ENCODE data around the gene DAW1. TPM values are rescaled to one million over a fixed set of nuclear protein-coding genes. Genes with fewer than 3 reads are reported as not detected.
"Not testable (repeated sequence)": the region's sequence is repeated elsewhere in the genome, so short reads cannot be mapped to it uniquely, and the experiment has no call there.

The DAW1 gene
- total RNA-seq, 4 donors from 2014 or later = 0.30 to 0.59 TPM; not detected in 2

DNA sequence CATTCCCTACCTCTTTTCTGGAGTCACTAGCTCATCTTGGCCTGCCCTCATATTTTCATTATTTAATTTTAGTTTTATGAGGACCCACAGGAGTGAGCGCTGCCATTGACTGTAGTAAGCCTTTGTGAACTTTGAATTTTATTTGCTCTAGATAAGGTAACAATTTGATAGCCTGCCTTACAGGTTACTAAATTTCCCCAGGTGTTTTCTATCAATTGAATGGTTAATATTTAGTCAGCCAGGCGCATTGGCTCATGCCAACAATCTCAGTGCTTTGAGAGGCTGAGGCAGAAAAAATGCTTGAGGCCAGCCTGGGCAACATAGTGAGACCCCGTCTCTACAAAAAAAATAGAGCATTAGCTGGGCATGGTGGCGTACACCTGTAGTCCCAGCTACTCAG is 50.2 kb downstream of the DAW1 start:
- WGBS, 2 donors = 84 to 93% methylated on average over 4 of the region's 4 CpGs
- H3K4me1 ChIP-seq = no peaks in the 10 kb centered on the region
- DNase-seq (ENCODE audit: low spot score in 2 of 2) = no peak
- no peaks in the 10 kb centered on the region for H3K36me3 ChIP-seq
- H3K4me3 ChIP-seq = no peak overlapping the region
- H3K27ac ChIP-seq = no peak overlapping the region
- no peaks in the 10 kb centered on the region for H3K9me3 ChIP-seq
- H3K27me3 ChIP-seq = no peaks in the 10 kb centered on the region
- TF ChIP-seq EP300 (IDR thresholded peaks at IDR 0.05) (no peak), POLR2A (IDR thresholded peaks at IDR 0.05) (no peak), CTCF (IDR thresholded peaks at IDR 0.05) (no peak)

- no peaks in the 10 kb centered on the region for H3K27me3 ChIP-seq
- WGBS, 2 donors = 73 to 77% methylated on average over 6 of the region's 6 CpGs
- no peak overlapping the region for H3K4me3 ChIP-seq
- H3K9me3 ChIP-seq = peaks cover 0 to 10% (median 0%) of the 10 kb centered on the region in 4 donors
- DNase-seq (ENCODE audit: low spot score in 2 of 2) = no peak
- TF ChIP-seq EP300 (IDR thresholded peaks at IDR 0.05) (no peak), CTCF (IDR thresholded peaks at IDR 0.05) (no peak), POLR2A (IDR thresholded peaks at IDR 0.05) (no peak)
- H3K36me3 ChIP-seq = no peaks in the 10 kb centered on the region
- H3K4me1 ChIP-seq = no peaks in the 10 kb centered on the region
- no peak overlapping the region for H3K27ac ChIP-seq
These were observed 60.6 kb downstream of the DAW1 start for GRCh38 chr2:227932001-227932400.

- Histone ChIP-seq H3K9me3 (peaks cover 0 to 10% (median 0%) of the 10 kb centered on the region in 4 donors), H3K27me3 (no peaks in the 10 kb centered on the region), H3K4me1 (no peaks in the 10 kb centered on the region), H3K27ac (no peak overlapping the region), H3K4me3 (no peak overlapping the region), H3K36me3 (no peaks in the 10 kb centered on the region)
- no peak for DNase-seq (ENCODE audit: low spot score in 2 of 2)
- TF ChIP-seq POLR2A (IDR thresholded peaks at IDR 0.05) = no peak
- TF ChIP-seq CTCF (IDR thresholded peaks at IDR 0.05) = no peak
- TF ChIP-seq EP300 (IDR thresholded peaks at IDR 0.05) = no peak
- 65 to 71% methylated on average over 2 of the region's 2 CpGs for WGBS, 2 donors
These were observed 61.0 kb downstream of the DAW1 start for GRCh38 chr2:227932403-227932802.

DNA sequence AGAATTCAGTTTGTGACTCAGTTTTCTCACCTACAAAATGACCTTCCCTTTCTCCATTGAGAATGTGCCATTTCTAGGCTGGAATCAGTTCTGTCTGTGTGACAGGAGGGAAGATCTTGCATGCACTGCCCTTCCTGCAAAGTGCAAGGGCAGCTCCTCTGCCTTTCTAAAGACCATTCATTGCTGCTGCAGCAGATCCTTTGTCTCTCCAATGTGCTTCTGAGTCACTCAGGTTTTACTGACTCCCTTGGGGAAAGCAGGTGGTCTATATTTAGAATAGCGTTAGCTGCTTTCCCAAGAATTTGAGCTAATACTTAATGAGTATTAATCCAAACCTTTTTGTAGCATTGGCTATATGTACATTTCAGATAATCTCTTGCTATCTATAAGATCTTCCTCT is 62.5 kb downstream of the DAW1 start:
- DNase-seq (ENCODE audit: low spot score in 2 of 2) = no peak
- Histone ChIP-seq H3K36me3 (no peaks in the 10 kb centered on the region), H3K9me3 (no peaks in the 10 kb centered on the region), H3K4me1 (no peaks in the 10 kb centered on the region), H3K27ac (no peak overlapping the region), H3K4me3 (no peak overlapping the region), H3K27me3 (no peaks in the 10 kb centered on the region)
- TF ChIP-seq POLR2A (IDR thresholded peaks at IDR 0.05) = no peak
- TF ChIP-seq EP300 (IDR thresholded peaks at IDR 0.05) = no peak
- TF ChIP-seq CTCF (IDR thresholded peaks at IDR 0.05) = no peak
- 50 to 74% methylated on average over 1 of the region's 1 CpG for WGBS, 2 donors

DNA sequence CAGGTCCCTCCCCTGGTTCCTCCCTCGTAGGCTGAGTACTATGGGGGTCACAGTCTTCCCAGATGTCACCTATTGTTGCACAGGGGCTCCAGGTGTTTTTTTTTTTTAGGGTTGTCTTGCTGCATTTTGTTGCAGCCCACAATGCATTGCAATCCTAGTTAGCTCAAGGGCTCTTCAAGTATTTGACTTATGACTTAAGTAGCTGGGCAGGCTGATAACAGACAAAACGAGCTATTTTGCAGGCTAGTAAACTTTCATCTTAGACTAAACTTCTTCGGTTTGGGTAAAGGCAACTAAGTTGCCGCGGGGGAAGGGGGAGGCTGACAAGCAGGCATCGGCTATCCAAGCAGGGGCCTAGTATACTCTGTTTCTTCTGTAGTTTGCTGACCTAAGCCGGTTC is 64.8 kb downstream of the DAW1 start:
- WGBS, 2 donors = 70 to 76% methylated on average over 7 of the region's 7 CpGs
- H3K36me3 ChIP-seq; H3K4me3 ChIP-seq; H3K4me1 ChIP-seq; DNase-seq (ENCODE audit: low spot score in 2 of 2); H3K9me3 ChIP-seq; H3K27ac ChIP-seq; H3K27me3 ChIP-seq: not testable (repeated sequence)

Measured in tibial nerve (tissue), 4 donors.